AG10803 (cell line): Measurements from ENCODE around the gene NT5C.

Source experiments
- DNase-seq: peaks from one replicate; pipeline ENCODE4 v3.0.0; 2010; ENCODE audit warnings: low read depth
- H3K4me3 ChIP-seq: 2 replicates; pipeline ENCODE4 v1.5.1; 2011; ENCODE audit warnings: mild to moderate bottlenecking, low read length, control low read depth
- CTCF ChIP-seq: conservative IDR thresholded peaks from 2 replicates; pipeline ENCODE4 v1.5.1; 2011; ENCODE audit warnings: mild to moderate bottlenecking, low read length, control low read depth, inconsistent platforms

Gene NT5C

GRCh38 chr17:75088465-75089417 lies 42.8 kb downstream of the NT5C start:
- peak overlapping the region; percentile 72 for H3K4me3 ChIP-seq
- peak; percentile 18 for TF ChIP-seq CTCF

GRCh38 chr17:75087558-75088453 lies 43.7 kb downstream of the NT5C start, which contains the start of gene SLC16A5:
SLC16A5 (plus strand) TSS chr17:75087954; CDS start chr17:75093637, 5,683 bp downstream.
- peak within 1 kb of the TSS; percentile 72 for H3K4me3 ChIP-seq
- TF ChIP-seq CTCF: no peak
- DNase-seq: peak; percentile 87

More at GRCh38 chr17:75088465-75089417, 42.8 kb downstream of the NT5C start:
- DNase-seq: peak; percentile 44

DNA sequence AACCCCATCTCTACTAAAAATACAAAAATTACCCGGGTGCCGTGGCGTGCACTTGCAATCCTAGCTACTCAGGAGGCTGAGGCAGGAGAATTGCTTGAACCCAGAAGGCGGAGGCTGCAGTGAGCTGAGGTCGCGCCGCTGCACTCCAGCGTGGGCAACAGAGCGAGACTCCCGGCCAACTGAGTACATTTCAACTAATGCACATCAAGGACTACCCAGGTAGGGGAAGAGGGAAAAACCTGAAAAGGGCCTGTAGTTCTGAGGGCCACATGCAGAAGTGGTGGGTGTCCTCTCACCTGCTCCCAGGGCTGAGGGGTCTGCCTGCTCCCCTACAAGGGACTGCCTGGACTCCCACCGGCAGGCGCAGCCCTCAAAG lies 44.4 kb downstream of the NT5C start:
- no peak for DNase-seq
- no peak for TF ChIP-seq CTCF
- H3K4me3 ChIP-seq: peak overlapping the region; percentile 72

- no peak for TF ChIP-seq CTCF
- no peak overlapping the region for H3K4me3 ChIP-seq
- no peak for DNase-seq
Measured at GRCh38 chr17:75086496-75087181, 44.9 kb downstream of the NT5C start.

- H3K4me3 ChIP-seq: no peak overlapping the region
- TF ChIP-seq CTCF: no peak
- DNase-seq: no peak
Measured at GRCh38 chr17:75084039-75084660, 47.4 kb downstream of the NT5C start.

GRCh38 chr17:75082683-75083082 lies 48.9 kb downstream of the NT5C start:
- DNase-seq: no peak
- TF ChIP-seq CTCF: no peak

More at GRCh38 chr17:75082683-75083082, 48.9 kb downstream of the NT5C start:
- no peak overlapping the region for H3K4me3 ChIP-seq
